ENCODE data around the gene NSF.

DNA sequence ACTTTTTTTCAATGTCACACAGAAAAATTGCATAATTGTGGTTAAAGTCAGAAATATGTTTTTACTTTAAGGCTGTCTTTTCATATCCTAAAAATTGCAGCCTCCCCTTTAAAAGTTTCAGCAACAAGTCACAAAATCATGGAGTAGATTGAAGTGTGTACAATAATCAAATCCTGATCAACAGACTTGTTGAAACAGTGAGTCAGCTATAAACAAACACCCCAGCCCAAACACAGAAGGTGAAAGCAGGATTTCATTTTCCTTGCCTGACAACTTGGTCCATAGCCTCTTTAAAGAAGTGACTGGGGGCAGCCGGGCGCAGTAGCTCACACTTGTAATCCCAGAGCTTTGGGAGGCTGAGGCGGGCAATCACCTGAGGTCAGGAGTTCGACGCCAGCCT lies 168.1 kb downstream of the NSF start:
- no peak for TF ChIP-seq EZH2phosphoT487 (IDR thresholded peaks at IDR 0.05)
- TF ChIP-seq, protein P1, sequence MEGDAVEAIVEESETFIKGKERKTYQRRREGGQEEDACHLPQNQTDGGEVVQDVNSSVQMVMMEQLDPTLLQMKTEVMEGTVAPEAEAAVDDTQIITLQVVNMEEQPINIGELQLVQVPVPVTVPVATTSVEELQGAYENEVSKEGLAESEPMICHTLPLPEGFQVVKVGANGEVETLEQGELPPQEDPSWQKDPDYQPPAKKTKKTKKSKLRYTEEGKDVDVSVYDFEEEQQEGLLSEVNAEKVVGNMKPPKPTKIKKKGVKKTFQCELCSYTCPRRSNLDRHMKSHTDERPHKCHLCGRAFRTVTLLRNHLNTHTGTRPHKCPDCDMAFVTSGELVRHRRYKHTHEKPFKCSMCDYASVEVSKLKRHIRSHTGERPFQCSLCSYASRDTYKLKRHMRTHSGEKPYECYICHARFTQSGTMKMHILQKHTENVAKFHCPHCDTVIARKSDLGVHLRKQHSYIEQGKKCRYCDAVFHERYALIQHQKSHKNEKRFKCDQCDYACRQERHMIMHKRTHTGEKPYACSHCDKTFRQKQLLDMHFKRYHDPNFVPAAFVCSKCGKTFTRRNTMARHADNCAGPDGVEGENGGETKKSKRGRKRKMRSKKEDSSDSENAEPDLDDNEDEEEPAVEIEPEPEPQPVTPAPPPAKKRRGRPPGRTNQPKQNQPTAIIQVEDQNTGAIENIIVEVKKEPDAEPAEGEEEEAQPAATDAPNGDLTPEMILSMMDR (IDR thresholded peaks at IDR 0.05), result no peak
- no peak for TF ChIP-seq EZH2 (IDR thresholded peaks at IDR 0.05)

Data from neural progenitor cell (in vitro differentiated cells).